Measurements from ENCODE around the gene ZFPM1. TPM values are rescaled to one million over a fixed set of nuclear protein-coding genes. Genes with fewer than 3 reads are reported as not detected.

ZFPM1 gene
- polyA plus RNA-seq, 1 experiment = 0.22 TPM

- no peak for TF ChIP-seq CTCF (IDR thresholded peaks at IDR 0.05; ENCODE audit: insufficient read depth, low read depth, low read length)
- no peaks in the 10 kb centered on the region for H3K27me3 ChIP-seq (ENCODE audit: control insufficient read depth, insufficient read depth, low read length)
- ChIA-PET POLR2A (no interaction called here), CTCF (no interaction called here)
- no peak overlapping the region for H3K4me3 ChIP-seq (ENCODE audit: low read depth, low read length)
- no peak for DNase-seq (ENCODE audit: low read depth)
- no peaks in the 10 kb centered on the region for H3K36me3 ChIP-seq (ENCODE audit: control insufficient read depth, insufficient read depth, low read length)
Observed at GRCh38 chr16:88503771-88504488, 50.9 kb downstream of the ZFPM1 start.

- POLR2A ChIA-PET = no interaction called here
- TF ChIP-seq CTCF (IDR thresholded peaks at IDR 0.05; ENCODE audit: insufficient read depth, low read depth, low read length) = no peak
- CTCF ChIA-PET = no interaction called here
- no peak for DNase-seq (ENCODE audit: low read depth)
- Histone ChIP-seq H3K27me3 (ENCODE audit: control insufficient read depth, insufficient read depth, low read length) (no peaks in the 10 kb centered on the region), H3K4me3 (ENCODE audit: low read depth, low read length) (no peak overlapping the region), H3K36me3 (ENCODE audit: control insufficient read depth, insufficient read depth, low read length) (no peaks in the 10 kb centered on the region)
Observed at GRCh38 chr16:88504489-88505404, 51.7 kb downstream of the ZFPM1 start.

- ChIA-PET CTCF (no interaction called here), POLR2A (no interaction called here)
- DNase-seq (ENCODE audit: low read depth) = no peak
- no peaks in the 10 kb centered on the region for H3K27me3 ChIP-seq (ENCODE audit: control insufficient read depth, insufficient read depth, low read length)
- H3K4me3 ChIP-seq (ENCODE audit: low read depth, low read length) = no peak overlapping the region
- no peaks in the 10 kb centered on the region for H3K36me3 ChIP-seq (ENCODE audit: control insufficient read depth, insufficient read depth, low read length)
- peak; percentile 50 for TF ChIP-seq CTCF (IDR thresholded peaks at IDR 0.05; ENCODE audit: insufficient read depth, low read depth, low read length)
Observed at GRCh38 chr16:88505405-88506082, 52.5 kb downstream of the ZFPM1 start.

GRCh38 chr16:88506723-88507122 is 53.6 kb downstream of the ZFPM1 start:
- no peaks in the 10 kb centered on the region for H3K36me3 ChIP-seq (ENCODE audit: control insufficient read depth, insufficient read depth, low read length)
- no peaks in the 10 kb centered on the region for H3K27me3 ChIP-seq (ENCODE audit: control insufficient read depth, insufficient read depth, low read length)
- no peak for DNase-seq (ENCODE audit: low read depth)
- ChIA-PET CTCF (no interaction called here), POLR2A (interaction anchor here (0.5 kb wide), 1 partner anchor 646 kb away, joined by 3 read pairs; no protein-coding TSS in a partner anchor)
- no peak for TF ChIP-seq CTCF (IDR thresholded peaks at IDR 0.05; ENCODE audit: insufficient read depth, low read depth, low read length)
- no peak overlapping the region for H3K4me3 ChIP-seq (ENCODE audit: low read depth, low read length)
